GM18517 (cell line): ENCODE data around the gene CPHXL.

Source experiments
- ATAC-seq: cut with Tn5 transposase; IDR thresholded peaks from one replicate; pipeline ENCODE4 v1.9.1; 2021; ENCODE audit warnings: mild to moderate bottlenecking, moderate library complexity; ENCODE audit not compliant: unreplicated experiment

CPHXL gene

GRCh38 chr16:75726390-75726789, at the start of gene CPHXL:
Gene CPHXL, minus strand, starts transcription at chr16:75726490. Its CDS starts 48 bp downstream, at chr16:75726442.
- no peak for ATAC-seq

DNA sequence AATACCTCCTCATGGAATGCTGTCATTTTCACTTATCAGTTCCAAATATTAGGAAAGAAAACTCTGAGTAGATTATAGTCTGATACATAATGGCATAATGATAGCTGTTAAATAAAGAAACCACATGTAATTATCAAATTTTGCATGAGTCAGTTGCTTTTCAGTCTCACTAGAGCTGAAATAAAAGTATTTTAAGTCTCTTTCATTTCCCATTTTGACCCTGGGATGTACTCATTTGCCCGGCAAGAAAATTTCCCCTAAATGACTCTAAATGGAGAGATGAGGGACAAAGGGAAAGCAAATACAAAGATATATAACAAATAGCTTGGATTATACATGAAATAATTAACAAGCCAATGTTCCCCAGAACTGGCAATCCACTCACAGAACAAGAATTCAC, 47.9 kb upstream of the CPHXL start:
- ATAC-seq: no peak

- no peak for ATAC-seq
Observed at GRCh38 chr16:75770051-75770450, 43.8 kb upstream of the CPHXL start.

DNA sequence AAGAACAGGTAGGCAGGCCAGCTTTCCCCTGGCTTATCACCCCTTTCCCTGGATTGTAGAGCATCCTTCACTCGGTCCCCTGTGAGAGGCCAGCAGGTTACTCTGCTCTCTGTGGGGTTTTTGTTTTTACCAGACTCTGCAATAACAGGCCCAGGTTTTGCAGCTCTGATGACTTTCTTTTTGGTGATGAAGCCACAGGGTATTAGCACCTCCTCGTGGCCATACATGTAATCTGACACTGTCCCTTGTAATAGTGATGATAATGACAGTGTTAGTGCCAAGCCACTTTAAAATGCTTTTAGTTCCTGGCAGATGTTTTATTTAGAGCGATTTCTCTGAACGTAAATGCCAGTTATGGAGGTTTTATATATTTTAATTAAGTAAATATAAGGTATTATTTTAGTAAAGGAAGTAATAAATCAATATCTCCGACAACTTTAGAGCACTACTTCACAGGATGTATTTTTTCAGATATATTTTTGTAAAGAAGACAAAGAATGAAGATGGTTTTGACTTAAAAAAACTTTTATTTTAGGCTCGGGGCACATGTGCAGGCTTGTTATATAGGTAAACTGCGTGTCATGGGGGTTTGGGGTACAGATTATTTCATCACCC, 38.0 kb upstream of the CPHXL start:
- ATAC-seq: peak; percentile 77

- ATAC-seq: no peak
Observed at GRCh38 chr16:75763204-75763603, 36.9 kb upstream of the CPHXL start.

DNA sequence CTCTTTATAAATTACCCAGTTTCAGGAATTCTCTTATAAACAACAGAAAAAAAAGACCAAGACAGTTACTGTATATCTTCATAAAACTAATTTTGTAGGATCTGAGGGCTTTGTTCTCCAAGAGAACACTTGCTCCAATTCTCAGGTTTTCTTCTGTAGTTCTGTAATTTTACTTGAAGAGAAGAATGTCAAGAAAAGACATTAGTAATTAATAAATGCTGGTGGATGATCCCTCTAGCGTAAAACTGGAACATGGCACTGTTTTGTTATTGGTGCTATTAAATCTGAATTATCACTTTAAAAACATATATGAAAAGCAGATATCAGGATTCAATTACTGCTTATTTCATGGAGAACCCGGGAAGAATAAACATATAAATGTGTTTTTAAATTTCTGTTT, 36.5 kb upstream of the CPHXL start:
- no peak for ATAC-seq

DNA sequence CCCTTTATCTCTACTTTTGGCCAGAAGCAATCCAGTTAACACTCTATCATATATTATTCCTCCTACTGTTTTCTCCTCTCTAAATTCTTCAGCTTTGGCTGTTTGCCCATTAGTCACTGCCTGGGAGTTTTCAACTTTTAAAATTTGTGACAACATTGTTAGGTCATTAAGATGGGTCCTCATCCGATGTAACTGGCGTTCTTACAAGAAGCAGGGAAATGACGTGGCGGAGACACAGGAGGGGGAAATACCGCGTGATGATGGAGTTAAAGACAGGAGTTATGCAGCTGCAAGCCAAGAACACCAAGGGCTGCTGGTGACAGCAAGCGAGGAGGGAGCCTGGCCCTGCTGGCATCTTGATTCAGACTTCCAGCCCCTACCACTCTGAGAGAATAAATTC, 34.8 kb upstream of the CPHXL start:
- ATAC-seq: peak; percentile 19

DNA sequence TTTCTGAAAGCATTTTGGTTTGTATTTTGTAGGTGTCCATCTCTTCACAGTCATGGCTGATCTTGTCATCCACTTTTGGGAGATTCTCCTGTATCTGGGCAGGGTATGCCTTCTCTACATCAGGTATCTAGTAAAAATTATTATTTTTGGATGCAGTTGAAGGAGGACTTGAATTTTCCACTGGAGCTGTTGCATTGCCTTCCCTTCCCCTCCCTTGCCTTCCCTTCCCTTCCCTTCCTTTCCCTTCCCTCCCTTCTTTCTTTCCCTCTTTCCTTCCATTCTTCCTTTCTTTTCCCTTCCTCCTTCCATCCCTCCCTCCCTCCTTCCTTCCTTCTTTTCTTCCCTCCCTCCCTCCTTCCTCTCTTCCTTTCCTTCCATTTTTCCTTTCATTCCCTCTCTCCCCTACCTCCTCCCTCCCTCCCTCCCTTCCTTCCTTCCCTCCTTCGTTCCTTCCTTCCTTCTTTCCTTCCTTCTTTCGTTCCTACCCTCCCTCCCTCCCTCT, 33.8 kb upstream of the CPHXL start:
- no peak for ATAC-seq

- no peak for ATAC-seq
Observed at GRCh38 chr16:75758215-75758614, 31.9 kb upstream of the CPHXL start.

DNA sequence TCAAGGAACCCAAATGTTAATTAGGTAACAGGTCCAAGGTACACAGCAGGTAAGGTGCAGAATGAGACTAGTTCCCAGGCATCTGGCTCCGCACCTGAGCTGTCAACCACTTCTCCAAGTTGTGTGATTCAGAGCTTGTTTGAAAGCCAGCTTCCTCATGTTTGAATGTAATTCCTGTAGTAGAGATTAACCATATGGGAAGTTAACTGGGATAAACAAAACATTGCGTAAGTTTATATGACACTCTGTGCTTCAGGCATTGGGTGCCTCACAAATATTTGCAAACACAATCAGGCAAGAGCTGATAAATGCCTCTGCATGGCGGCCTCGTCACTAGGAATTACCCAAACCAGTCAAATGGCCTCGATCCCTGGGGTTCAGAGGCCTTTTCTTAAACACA, 27.9 kb upstream of the CPHXL start:
- ATAC-seq: no peak

- no peak for ATAC-seq
Observed at GRCh38 chr16:75750528-75750927, 24.2 kb upstream of the CPHXL start.

DNA sequence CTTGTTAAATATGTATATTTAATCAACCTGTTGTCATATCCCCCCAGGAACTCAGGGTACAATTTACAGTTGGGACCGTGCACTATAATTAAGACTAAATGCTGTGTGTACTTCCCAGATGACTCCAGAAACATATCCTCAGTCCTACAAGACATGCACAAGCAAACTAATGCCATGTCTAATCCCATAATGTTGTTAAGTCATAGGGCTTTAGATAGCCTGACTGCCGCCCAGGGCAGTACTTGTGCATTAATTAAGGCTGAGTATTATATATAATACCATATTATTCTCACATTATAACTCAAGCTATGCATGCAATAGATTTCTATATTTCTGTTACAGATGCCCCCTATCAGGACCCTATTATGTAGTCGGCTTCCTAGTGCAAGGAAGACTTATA, 20.1 kb upstream of the CPHXL start:
- no peak for ATAC-seq

GRCh38 chr16:75745823-75746222, 19.5 kb upstream of the CPHXL start:
- no peak for ATAC-seq

- ATAC-seq: no peak
Observed at GRCh38 chr16:75745242-75745641, 19.0 kb upstream of the CPHXL start.

DNA sequence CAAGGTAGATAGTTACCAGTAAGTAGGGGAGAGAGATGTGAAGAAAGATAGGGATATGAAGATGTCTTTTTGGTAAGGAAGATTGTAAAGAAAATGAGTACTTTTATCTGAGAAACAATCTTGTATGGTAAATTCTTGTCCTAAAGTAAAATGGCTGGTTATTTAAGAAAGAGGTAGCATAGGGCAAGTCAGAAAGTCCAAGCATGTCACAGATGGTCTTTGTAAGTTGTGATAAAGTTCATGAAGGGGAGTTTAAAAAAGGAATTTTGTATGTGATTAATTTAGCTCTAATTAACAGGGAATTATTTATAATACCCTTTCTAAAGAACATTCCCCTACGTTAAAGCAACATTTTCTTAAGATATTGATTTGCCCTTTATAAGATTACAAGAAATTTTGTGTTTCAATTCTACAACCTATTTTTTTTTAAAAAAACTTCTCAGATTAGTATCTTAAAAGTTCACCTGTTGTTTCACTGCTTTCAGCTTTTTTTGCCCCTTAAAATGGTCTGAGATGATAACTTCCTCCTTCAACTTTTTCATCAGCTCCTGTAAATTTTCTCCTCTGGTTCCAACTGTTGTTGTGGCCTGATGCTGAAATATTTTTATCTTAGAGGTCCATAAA, 16.2 kb upstream of the CPHXL start:
- no peak for ATAC-seq

- ATAC-seq: no peak
Observed at GRCh38 chr16:75733305-75734211, 7.3 kb upstream of the CPHXL start.

GRCh38 chr16:75732871-75733270, 6.6 kb upstream of the CPHXL start:
- ATAC-seq: no peak

DNA sequence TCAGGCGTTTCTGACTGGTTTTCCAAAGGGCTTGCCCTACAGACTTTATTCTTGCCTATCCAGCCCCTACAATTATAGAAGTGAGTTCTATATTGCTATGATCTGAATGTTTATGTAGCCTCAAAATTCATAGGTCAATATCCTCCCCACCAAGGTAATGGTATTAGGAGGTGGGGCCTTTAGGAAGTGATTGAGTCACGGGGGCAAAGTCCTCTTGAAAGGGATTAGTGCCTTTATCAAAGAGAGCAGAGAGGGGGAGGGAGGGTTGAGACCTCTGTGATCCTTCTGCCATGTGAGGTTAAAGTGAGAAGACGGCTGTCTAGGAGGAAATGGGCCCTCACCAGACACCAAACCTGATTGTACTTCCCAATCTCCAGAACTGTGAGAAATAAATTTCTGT, 931 bp upstream of the CPHXL start:
- no peak for ATAC-seq

GRCh38 chr16:75718452-75718851, 7.8 kb downstream of the CPHXL start:
- ATAC-seq: no peak

DNA sequence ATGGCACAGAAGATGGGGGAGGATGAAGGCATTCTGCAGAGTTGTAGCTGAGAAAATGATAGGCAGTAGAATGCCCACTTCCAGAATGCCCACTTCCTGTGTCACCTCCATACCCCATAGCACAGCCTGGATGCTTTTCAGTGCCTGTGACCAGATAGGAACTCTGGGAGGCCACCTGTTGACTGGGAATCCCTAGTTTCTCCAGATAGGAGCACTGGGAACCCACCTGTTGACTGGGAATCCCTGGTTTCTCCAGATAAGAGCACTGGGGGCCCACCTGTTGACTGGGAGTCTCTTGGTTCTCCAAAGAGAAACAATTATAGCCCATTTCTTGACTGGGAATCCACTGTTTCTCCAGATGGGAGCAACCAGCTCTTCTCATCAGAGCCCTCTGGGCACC, 11.6 kb downstream of the CPHXL start:
- no peak for ATAC-seq

- no peak for ATAC-seq
Observed at GRCh38 chr16:75710344-75710743, 15.9 kb downstream of the CPHXL start.

DNA sequence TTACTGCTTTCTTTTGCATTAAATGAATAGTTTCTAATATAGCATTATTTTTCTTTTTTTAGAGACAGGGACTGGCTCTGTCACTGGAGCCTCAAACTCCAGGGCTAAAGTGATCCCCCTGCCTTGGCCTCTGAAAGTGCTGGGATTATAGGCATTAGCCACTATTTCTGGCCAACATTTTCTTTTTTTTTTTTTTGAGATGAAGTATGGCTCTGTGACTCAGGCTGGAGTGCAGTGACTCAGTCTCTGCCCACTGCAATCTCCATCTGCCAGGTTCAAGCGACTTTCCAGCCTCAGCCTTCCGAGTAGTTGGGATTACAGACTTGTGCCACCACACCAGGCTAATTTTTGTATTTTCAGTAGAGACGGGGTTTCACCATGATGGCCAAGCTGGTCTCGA, 23.0 kb downstream of the CPHXL start:
- no peak for ATAC-seq
